MCF 10A (cell line): ENCODE results near the gene MTMR3. TPM values are rescaled to one million over a fixed set of nuclear protein-coding genes. Genes with fewer than 3 reads are reported as not detected.

Experiments used
- BruUV-seq: library from RNA; stranded (reverse); fragments of 400-500 nt; replicated peaks from 2 replicates; lab custom pipeline; 2021; lab: Mats Ljungman, UMichigan
- CTCF ChIA-PET: fragments of 300-600 bp; sonication (Branson Sonifier 250); formaldehyde crosslinking; extraction: SDS; loops from one replicate; lab custom pipeline; 2021; ENCODE audit warnings: antibody characterized with exemption, inconsistent platforms; lab: Yijun Ruan, JAX
- POLR2A ChIA-PET: fragments of 300-600, 350-650 bp; sonication (Branson Sonifier 250); formaldehyde crosslinking; extraction: SDS; loops from one replicate; lab custom pipeline; 2020; ENCODE audit warnings: antibody characterized with exemption, inconsistent platforms; lab: Yijun Ruan, JAX
- DNase-seq: peaks from one replicate; pipeline ENCODE4 v3.0.0-alpha.2; 2018; ENCODE audit not compliant: unreplicated experiment
- H3K27ac Mint-ChIP-seq: one replicate; pipeline ENCODE4 v1.8.0; 2022; ENCODE audit warnings: mild to moderate bottlenecking, low read depth, mixed read lengths; ENCODE audit not compliant: unreplicated experiment
- H3K27me3 Mint-ChIP-seq: one replicate; pipeline ENCODE4 v1.8.0; 2022; ENCODE audit warnings: mixed read lengths; ENCODE audit not compliant: insufficient read depth, unreplicated experiment
- H3K36me3 Mint-ChIP-seq: one replicate; pipeline ENCODE4 v1.8.0; 2022; ENCODE audit warnings: mild to moderate bottlenecking, moderate library complexity, mixed read lengths; ENCODE audit not compliant: insufficient read depth, unreplicated experiment
- H3K4me1 Mint-ChIP-seq: one replicate; pipeline ENCODE4 v1.8.0; 2022; ENCODE audit warnings: mixed read lengths; ENCODE audit not compliant: insufficient read depth, unreplicated experiment
- H3K4me3 Mint-ChIP-seq: one replicate; pipeline ENCODE4 v1.8.0; 2022; ENCODE audit warnings: mild to moderate bottlenecking, moderate library complexity, mixed read lengths; ENCODE audit not compliant: unreplicated experiment
- H3K9me3 Mint-ChIP-seq: one replicate; pipeline ENCODE4 v1.8.0; 2022; ENCODE audit warnings: mixed read lengths; ENCODE audit not compliant: unreplicated experiment
- CTCF ChIP-seq: fragments of 200-600 bp; IDR thresholded peaks from one replicate; pipeline ENCODE4 v1.8.0; 2022; ENCODE audit warnings: antibody characterized with exemption, mild to moderate bottlenecking; ENCODE audit not compliant: unreplicated experiment
- intact Hi-C: fragments of 100-400 bp; cut with micrococcal nuclease; formaldehyde crosslinking; loops from 2 replicates; pipeline ENCODE4 v1.14.1; 2022
- total RNA-seq: library from RNA; stranded (reverse); gene quantifications from 2 replicates; pipeline ENCODE4 v1.2.3, GENCODE V29; 2022

MTMR3 gene
- total RNA-seq, 1 experiment from 2014 or later: 34.4 TPM

- CTCF ChIA-PET: interaction anchor here (0.6 kb wide), 1 partner anchor 444 kb away, joined by 3 read pairs; no protein-coding TSS in a partner anchor
- TF ChIP-seq CTCF: no peak
- Mint-ChIP-seq H3K27me3 (no peaks in the 10 kb centered on the region), H3K27ac (no peak overlapping the region), H3K4me3 (no peak overlapping the region), H3K36me3 (peaks cover 13% of the 10 kb centered on the region), H3K9me3 (no peaks in the 10 kb centered on the region), H3K4me1 (peaks cover 5% of the 10 kb centered on the region)
- intact Hi-C loops: no loop called here
- DNase-seq: no peak
- BruUV-seq: no TSS peak
- POLR2A ChIA-PET: no interaction called here
Measured at GRCh38 chr22:30033137-30033536, 150.2 kb downstream of the MTMR3 start.

- POLR2A ChIA-PET: interaction anchor here (0.6 kb wide), 1 partner anchor 262 kb away, joined by 4 read pairs; no protein-coding TSS in a partner anchor
- CTCF ChIA-PET: interaction anchor here (0.6 to 1.8 kb wide), 2 partner anchors 55 to 452 kb away, joined by 3 to 4 read pairs; no protein-coding TSS in a partner anchor
- Mint-ChIP-seq H3K9me3 (no peaks in the 10 kb centered on the region), H3K27me3 (no peaks in the 10 kb centered on the region), H3K27ac (no peak overlapping the region), H3K4me1 (peaks cover 8% of the 10 kb centered on the region), H3K36me3 (peaks cover 5% of the 10 kb centered on the region), H3K4me3 (no peak overlapping the region)
- DNase-seq: no peak
- intact Hi-C loops: no loop called here
- TF ChIP-seq CTCF: no peak
- no TSS peak for BruUV-seq
Measured at GRCh38 chr22:30033901-30034300, 150.9 kb downstream of the MTMR3 start.

- Mint-ChIP-seq H3K4me3 (no peak overlapping the region), H3K36me3 (no peaks in the 10 kb centered on the region), H3K9me3 (no peaks in the 10 kb centered on the region), H3K27me3 (no peaks in the 10 kb centered on the region), H3K4me1 (peaks cover 8% of the 10 kb centered on the region), H3K27ac (no peak overlapping the region)
- ChIA-PET CTCF (no interaction called here), POLR2A (no interaction called here)
- no peak for TF ChIP-seq CTCF
- intact Hi-C loops: no loop called here
- BruUV-seq: no TSS peak
- peak; percentile 9 for DNase-seq
Measured at GRCh38 chr22:30036656-30037055, 153.7 kb downstream of the MTMR3 start.

GRCh38 chr22:30038219-30038618 is 155.2 kb downstream of the MTMR3 start:
- POLR2A ChIA-PET: interaction anchor here (0.7 to 1.1 kb wide), 2 partner anchors 9 to 14 kb away, joined by 3 read pairs; no protein-coding TSS in a partner anchor
- no TSS peak for BruUV-seq
- no peak overlapping the region for H3K27ac Mint-ChIP-seq
- intact Hi-C loops: no loop called here
- H3K27me3 Mint-ChIP-seq: no peaks in the 10 kb centered on the region
- no peaks in the 10 kb centered on the region for H3K36me3 Mint-ChIP-seq
- H3K9me3 Mint-ChIP-seq: no peaks in the 10 kb centered on the region
- CTCF ChIA-PET: interaction anchor here (0.6 kb wide), 1 partner anchor 109 kb away, joined by 3 read pairs; no protein-coding TSS in a partner anchor
- no peak overlapping the region for H3K4me3 Mint-ChIP-seq
- TF ChIP-seq CTCF: no peak
- DNase-seq: peak; percentile 39
- peaks cover 11% of the 10 kb centered on the region for H3K4me1 Mint-ChIP-seq
